ENCODE results near the gene ZNF318.

The ZNF318 gene

DNA sequence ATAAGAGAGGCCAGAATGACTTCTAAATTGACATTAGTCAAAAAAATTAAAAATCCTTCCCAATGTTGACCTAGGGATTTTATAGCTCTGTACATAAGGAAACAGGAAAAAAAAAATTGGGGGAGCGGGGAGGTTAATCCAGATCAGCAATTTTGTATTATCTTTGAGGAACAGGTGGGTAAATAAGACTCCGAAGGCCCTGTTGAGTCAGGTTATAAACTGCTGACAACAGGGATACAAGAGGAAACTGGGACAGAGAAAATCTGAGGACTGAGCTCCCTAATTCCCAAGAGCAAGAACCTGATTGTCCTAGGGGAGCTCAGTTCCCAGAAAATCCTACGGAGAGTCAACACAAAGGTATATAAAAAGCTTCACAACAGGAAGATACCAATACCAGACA lies 34.0 kb downstream of the ZNF318 start:
- TF ChIP-seq L3MBTL2 (conservative IDR thresholded peaks at IDR 0.05) (no peak), ELF4 (IDR thresholded peaks at IDR 0.05) (no peak), ZNF384 (IDR thresholded peaks at IDR 0.05) (no peak), LEF1 (IDR thresholded peaks at IDR 0.05; ENCODE audit: borderline replicate concordance) (no peak), BHLHE40 (IDR thresholded peaks at IDR 0.05; ENCODE audit: borderline replicate concordance) (no peak), ARNT (IDR thresholded peaks at IDR 0.05) (no peak), FOXA1 (IDR thresholded peaks at IDR 0.05) (no peak), SUZ12 (IDR thresholded peaks at IDR 0.05) (no peak), HDGF (IDR thresholded peaks at IDR 0.05; ENCODE audit: borderline replicate concordance) (no peak), FOXK2 (IDR thresholded peaks at IDR 0.05) (no peak), FOXM1 (IDR thresholded peaks at IDR 0.05; ENCODE audit: borderline replicate concordance) (no peak)
- TF ChIP-seq, protein P1, sequence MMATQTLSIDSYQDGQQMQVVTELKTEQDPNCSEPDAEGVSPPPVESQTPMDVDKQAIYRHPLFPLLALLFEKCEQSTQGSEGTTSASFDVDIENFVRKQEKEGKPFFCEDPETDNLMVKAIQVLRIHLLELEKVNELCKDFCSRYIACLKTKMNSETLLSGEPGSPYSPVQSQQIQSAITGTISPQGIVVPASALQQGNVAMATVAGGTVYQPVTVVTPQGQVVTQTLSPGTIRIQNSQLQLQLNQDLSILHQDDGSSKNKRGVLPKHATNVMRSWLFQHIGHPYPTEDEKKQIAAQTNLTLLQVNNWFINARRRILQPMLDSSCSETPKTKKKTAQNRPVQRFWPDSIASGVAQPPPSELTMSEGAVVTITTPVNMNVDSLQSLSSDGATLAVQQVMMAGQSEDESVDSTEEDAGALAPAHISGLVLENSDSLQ (IDR thresholded peaks at IDR 0.05), result no peak
- ChIA-PET POLR2A (no interaction called here), CTCF (interaction anchor here (0.6 to 1.2 kb wide), 4 partner anchors 14 to 379 kb away, joined by 3 to 4 read pairs (median 3); partner anchors contain the start of gene DNPH1)
- DNase-seq (ENCODE audit: extremely low spot score), result no peak

DNA sequence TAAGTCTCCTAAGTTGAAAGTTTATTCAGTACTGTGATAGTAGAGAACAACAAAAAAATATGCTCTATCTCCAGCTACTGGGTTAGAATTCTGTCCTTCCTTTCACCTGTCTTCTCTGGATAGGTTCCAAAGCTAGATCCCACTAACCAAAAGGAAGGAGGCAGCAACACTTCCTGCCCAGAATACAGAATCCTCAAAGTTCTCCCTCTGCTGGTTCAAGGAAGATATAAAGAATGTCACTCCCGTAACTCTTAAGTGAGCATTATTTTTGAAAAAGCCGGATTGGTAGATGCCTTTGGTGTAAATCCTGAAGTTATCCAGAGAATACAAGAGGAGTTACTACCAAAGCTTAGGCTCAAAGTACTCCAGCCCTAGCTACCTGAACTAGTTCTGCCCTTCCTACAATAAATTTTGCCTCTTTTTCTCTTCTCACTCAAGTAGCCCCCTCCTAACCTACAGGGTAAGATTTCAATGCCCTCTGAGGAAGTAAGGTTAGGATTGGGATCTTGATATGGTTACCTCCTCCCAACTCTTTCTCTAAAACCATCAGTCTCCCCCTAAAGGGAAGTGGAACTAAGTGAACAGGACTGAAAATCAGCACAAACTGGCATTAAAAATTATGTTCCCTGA lies 34.9 kb downstream of the ZNF318 start:
- ChIA-PET POLR2A (no interaction called here), CTCF (interaction anchor here (0.6 to 1.4 kb wide), 6 partner anchors 9 to 72 kb away, joined by 3 to 11 read pairs (median 3); no protein-coding TSS in a partner anchor)

DNA sequence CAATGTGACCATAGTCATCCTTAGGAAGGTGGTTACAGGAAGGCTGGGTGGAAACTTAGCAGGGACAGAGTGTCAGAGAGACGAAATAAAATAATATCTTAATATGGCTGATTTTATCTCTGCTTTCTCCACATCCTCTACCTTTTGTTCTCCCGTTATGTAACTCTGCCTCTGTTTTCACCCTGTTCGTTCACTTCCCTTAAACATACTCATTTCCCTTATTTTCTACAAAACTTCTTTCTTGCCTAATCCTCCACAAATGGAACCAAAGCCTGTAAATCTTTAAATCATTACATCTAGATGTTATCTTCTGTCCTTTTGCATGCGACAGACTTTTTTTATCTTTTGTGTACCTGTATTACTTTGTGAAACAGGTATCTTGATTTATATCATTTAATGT lies 37.6 kb downstream of the ZNF318 start:
- POLR2A ChIA-PET, result no interaction called here
- TF ChIP-seq ZNF384 (IDR thresholded peaks at IDR 0.05) (no peak), CTBP1 (IDR thresholded peaks at IDR 0.05; ENCODE audit: borderline replicate concordance) (no peak), L3MBTL2 (conservative IDR thresholded peaks at IDR 0.05) (no peak), ELF4 (IDR thresholded peaks at IDR 0.05) (no peak), FOXM1 (IDR thresholded peaks at IDR 0.05; ENCODE audit: borderline replicate concordance) (no peak), ARNT (IDR thresholded peaks at IDR 0.05) (no peak), NFRKB (IDR thresholded peaks at IDR 0.05) (no peak), SUZ12 (IDR thresholded peaks at IDR 0.05) (no peak), FOXK2 (IDR thresholded peaks at IDR 0.05) (no peak)
- TF ChIP-seq, protein P1 (IDR thresholded peaks at IDR 0.05), result no peak
- CTCF ChIA-PET, result no interaction called here
- DNase-seq (ENCODE audit: extremely low spot score), result no peak

More for the DNA sequence above, 34.9 kb downstream of the ZNF318 start:
- TF ChIP-seq FOXA1 (IDR thresholded peaks at IDR 0.05), result no peak
- TF ChIP-seq, protein P1 (IDR thresholded peaks at IDR 0.05), result peak; percentile 35; the same call in 1 of the 2 replicates
- DNase-seq (ENCODE audit: extremely low spot score), result peak; percentile 64

DNA sequence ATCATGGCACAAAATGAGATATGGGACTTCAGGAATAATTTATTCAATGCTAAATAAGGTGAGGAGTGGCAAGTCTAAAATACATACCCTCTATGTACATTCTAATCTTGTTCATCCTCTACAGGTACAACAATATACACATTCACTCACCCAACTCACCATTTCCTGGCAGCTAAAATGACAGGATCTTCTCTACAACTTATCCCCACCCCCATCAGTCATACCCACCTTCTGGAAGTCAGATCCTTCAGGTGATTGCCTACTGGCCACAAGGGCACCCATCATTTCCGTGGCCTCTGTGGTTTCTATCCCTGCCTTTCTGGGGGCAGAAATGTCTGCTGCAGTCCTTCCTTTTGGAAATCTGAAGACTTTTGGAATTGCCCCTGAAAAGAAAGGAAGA lies 38.0 kb downstream of the ZNF318 start:
- ChIA-PET CTCF (no interaction called here), POLR2A (no interaction called here)
- TF ChIP-seq HDGF (IDR thresholded peaks at IDR 0.05; ENCODE audit: borderline replicate concordance), result no peak
- TF ChIP-seq ZNF384 (IDR thresholded peaks at IDR 0.05), result no peak
- TF ChIP-seq LEF1 (IDR thresholded peaks at IDR 0.05; ENCODE audit: borderline replicate concordance), result no peak
- no peak for TF ChIP-seq CTBP1 (IDR thresholded peaks at IDR 0.05; ENCODE audit: borderline replicate concordance)
- no peak for TF ChIP-seq FOXA1 (IDR thresholded peaks at IDR 0.05)
- no peak for TF ChIP-seq FOXK2 (IDR thresholded peaks at IDR 0.05)
- no peak for TF ChIP-seq NFRKB (IDR thresholded peaks at IDR 0.05)
- TF ChIP-seq SP1 (IDR thresholded peaks at IDR 0.05), result no peak
- no peak for TF ChIP-seq SUZ12 (IDR thresholded peaks at IDR 0.05)
- TF ChIP-seq, protein P1 (IDR thresholded peaks at IDR 0.05), result no peak
- no peak for TF ChIP-seq ELF4 (IDR thresholded peaks at IDR 0.05)
- TF ChIP-seq BHLHE40 (IDR thresholded peaks at IDR 0.05; ENCODE audit: borderline replicate concordance), result no peak
- no peak for TF ChIP-seq TARDBP (IDR thresholded peaks at IDR 0.05)
- TF ChIP-seq ARNT (IDR thresholded peaks at IDR 0.05), result no peak
- no peak for TF ChIP-seq FOXM1 (IDR thresholded peaks at IDR 0.05; ENCODE audit: borderline replicate concordance)
- TF ChIP-seq L3MBTL2 (conservative IDR thresholded peaks at IDR 0.05), result no peak
- no peak for DNase-seq (ENCODE audit: extremely low spot score)

DNA sequence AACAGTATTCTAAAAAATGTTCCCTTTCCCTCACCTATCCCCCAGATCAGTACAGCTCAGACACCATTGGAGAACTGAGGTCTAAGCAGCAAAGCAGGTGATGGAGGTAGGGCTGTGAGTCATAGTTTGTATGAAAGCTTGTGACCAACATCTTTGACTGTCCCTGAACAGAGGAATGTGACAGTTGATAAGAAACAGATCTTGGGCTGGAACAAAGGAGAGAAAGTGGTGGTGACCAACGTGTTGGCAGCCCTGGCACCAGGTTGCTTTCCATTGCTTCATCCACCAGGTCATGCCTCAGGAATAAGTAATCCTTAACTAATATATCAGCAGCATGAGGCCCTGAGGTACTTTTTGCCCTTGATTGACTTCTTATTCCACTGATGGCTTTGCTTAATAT lies 40.9 kb downstream of the ZNF318 start:
- TF ChIP-seq ELF4 (IDR thresholded peaks at IDR 0.05) (no peak), SP1 (IDR thresholded peaks at IDR 0.05) (no peak), LEF1 (IDR thresholded peaks at IDR 0.05; ENCODE audit: borderline replicate concordance) (no peak), BHLHE40 (IDR thresholded peaks at IDR 0.05; ENCODE audit: borderline replicate concordance) (no peak), TARDBP (IDR thresholded peaks at IDR 0.05) (no peak), ARNT (IDR thresholded peaks at IDR 0.05) (no peak), SUZ12 (IDR thresholded peaks at IDR 0.05) (no peak), L3MBTL2 (conservative IDR thresholded peaks at IDR 0.05) (no peak), FOXM1 (IDR thresholded peaks at IDR 0.05; ENCODE audit: borderline replicate concordance) (no peak), HDGF (IDR thresholded peaks at IDR 0.05; ENCODE audit: borderline replicate concordance) (no peak), FOXA1 (IDR thresholded peaks at IDR 0.05) (no peak), NFRKB (IDR thresholded peaks at IDR 0.05) (no peak), CTBP1 (IDR thresholded peaks at IDR 0.05; ENCODE audit: borderline replicate concordance) (no peak), ZNF384 (IDR thresholded peaks at IDR 0.05) (no peak), FOXK2 (IDR thresholded peaks at IDR 0.05) (no peak)
- TF ChIP-seq, protein P1 (IDR thresholded peaks at IDR 0.05), result no peak
- ChIA-PET CTCF (no interaction called here), POLR2A (interaction anchor here (0.6 kb wide), 1 partner anchor 73 kb away, joined by 3 read pairs; no protein-coding TSS in a partner anchor)
- DNase-seq (ENCODE audit: extremely low spot score), result no peak

Data from HEK293T (cell line).